GM21786 (cell line): ENCODE measurements around the gene PAK4.
"Not testable (repeated sequence)": the region's sequence is repeated elsewhere in the genome, so short reads cannot be mapped to it uniquely, and the experiment has no call there.

Experiments
- ATAC-seq: cut with Tn5 transposase; IDR thresholded peaks from one replicate; pipeline ENCODE4 v1.9.1; 2021; ENCODE audit not compliant: unreplicated experiment

Gene PAK4

GRCh38 chr19:39099341-39099740 lies 26.2 kb upstream of the PAK4 start:
- no peak for ATAC-seq

- ATAC-seq, result no peak
These were observed 25.0 kb upstream of the PAK4 start for GRCh38 chr19:39100500-39101166.

- no peak for ATAC-seq
These were observed 22.4 kb upstream of the PAK4 start for GRCh38 chr19:39103151-39103550.

GRCh38 chr19:39104186-39104596 lies 21.4 kb upstream of the PAK4 start:
- no peak for ATAC-seq

GRCh38 chr19:39106194-39106593 lies 19.4 kb upstream of the PAK4 start:
- ATAC-seq, result no peak

- ATAC-seq, result no peak
These were observed 15.9 kb upstream of the PAK4 start for GRCh38 chr19:39109641-39110040.

- no peak for ATAC-seq
These were observed 15.2 kb upstream of the PAK4 start for GRCh38 chr19:39110263-39110967.

- no peak for ATAC-seq
These were observed 13.9 kb upstream of the PAK4 start for GRCh38 chr19:39111593-39112199.

GRCh38 chr19:39112338-39112890 lies 13.2 kb upstream of the PAK4 start:
- ATAC-seq, result no peak

GRCh38 chr19:39113199-39113598 lies 12.4 kb upstream of the PAK4 start:
- ATAC-seq, result no peak

- no peak for ATAC-seq
These were observed 10.3 kb upstream of the PAK4 start for GRCh38 chr19:39115105-39115847.

GRCh38 chr19:39117023-39117422 lies 8.6 kb upstream of the PAK4 start:
- ATAC-seq, result not testable (repeated sequence)

GRCh38 chr19:39119830-39120229 lies 5.8 kb upstream of the PAK4 start:
- ATAC-seq, result no peak

- ATAC-seq, result no peak
These were observed 2.5 kb upstream of the PAK4 start for GRCh38 chr19:39122934-39123731.

- no peak for ATAC-seq
These were observed 1.3 kb upstream of the PAK4 start for GRCh38 chr19:39124136-39124764.

- ATAC-seq, result no peak
These were observed 410 bp upstream of the PAK4 start for GRCh38 chr19:39125199-39125553.

- no peak for ATAC-seq
These were observed 964 bp downstream of the PAK4 start for GRCh38 chr19:39126312-39127187.

- no peak for ATAC-seq
These were observed 2.4 kb downstream of the PAK4 start for GRCh38 chr19:39127812-39128515.
